ENCODE measurements around the gene MAST3. TPM values are rescaled to one million over a fixed set of nuclear protein-coding genes. Genes with fewer than 3 reads are reported as not detected.

Gene MAST3
- total and polyA plus RNA-seq, 2 donors (not counting 1 experiment from before 2014, with no cell fraction given), result 43.5 to 85.5 TPM

- intact Hi-C loops (cut with micrococcal nuclease), result no loop called here
- POLR2A ChIA-PET, result interaction anchor here (0.7 to 5.1 kb wide), 7 partner anchors 7 to 156 kb away, joined by 3 to 64 read pairs (median 7); partner anchors contain the start of gene MPV17L2
- CTCF ChIA-PET, result interaction anchor here (0.7 to 3.9 kb wide), 8 partner anchors 9 to 209 kb away, joined by 3 to 32 read pairs (median 7); no protein-coding TSS in a partner anchor
- WGBS (ENCODE audit: insufficient coverage), result no CpG with 5 or more reads among the region's 5 CpGs
- Histone ChIP-seq H4K20me1 (ENCODE audit: control insufficient read depth, insufficient read depth, low read length, poor library complexity, severe bottlenecking) (peaks cover 29% of the 10 kb centered on the region), H2AFZ (ENCODE audit: insufficient read depth, low read depth, low read length, poor library complexity, severe bottlenecking) (no peak overlapping the region), H3K79me2 (ENCODE audit: control insufficient read depth, insufficient read depth, low read length) (peaks cover 33% of the 10 kb centered on the region), H3K36me3 (replicated peaks in 1 of 2; ENCODE audit: control extremely low read depth in 1 of 2, control insufficient read depth in 1 of 2, extremely low read depth in 1 of 2, insufficient read depth in 2 of 2, low read length in 1 of 2) (peaks cover 11 to 43% of the 10 kb centered on the region in 2 experiments), H3K27me3 (replicated peaks in 1 of 4; ENCODE audit: control extremely low read depth in 1 of 4, control insufficient read depth in 3 of 4, insufficient read depth in 4 of 4, low read length in 3 of 4) (no peaks in the 10 kb centered on the region), H3K27ac (ENCODE audit: low read length in 2 of 2) (peak overlapping the region in 1 of 2 donors; percentile 21), H3K4me1 (ENCODE audit: control insufficient read depth in 2 of 2, insufficient read depth in 2 of 2, low read length in 2 of 2) (peaks cover 52 to 62% of the 10 kb centered on the region in 2 donors), H3K4me3 (ENCODE audit: control extremely low read depth in 1 of 5, extremely low read depth in 1 of 5, insufficient read depth in 1 of 5, low read depth in 2 of 5, low read length in 4 of 5) (no peak overlapping the region), H3K9ac (ENCODE audit: low read length) (no peak overlapping the region), H3K4me2 (replicated peaks; ENCODE audit: low read depth, low read length, poor library complexity, severe bottlenecking) (peak overlapping the region; percentile 40), H3K9me3 (ENCODE audit: control extremely low read depth in 1 of 3, control insufficient read depth in 2 of 3, insufficient read depth in 1 of 3, low read length in 2 of 3) (peaks cover 0 to 9% (median 0%) of the 10 kb centered on the region in 3 donors)
- DNase-seq (peak; percentile 55), ATAC-seq (ENCODE audit: low read depth) (no peak)
- peak overlapping the region; percentile 90 for H3K27ac Mint-ChIP-seq
- peaks cover 54% of the 10 kb centered on the region for H3K4me1 Mint-ChIP-seq
- no peak for TF ChIP-seq EZH2 (IDR thresholded peaks at IDR 0.05; ENCODE audit: borderline replicate concordance, insufficient read depth, low read depth, low read length, poor library complexity, severe bottlenecking)
- TF ChIP-seq, protein P1, sequence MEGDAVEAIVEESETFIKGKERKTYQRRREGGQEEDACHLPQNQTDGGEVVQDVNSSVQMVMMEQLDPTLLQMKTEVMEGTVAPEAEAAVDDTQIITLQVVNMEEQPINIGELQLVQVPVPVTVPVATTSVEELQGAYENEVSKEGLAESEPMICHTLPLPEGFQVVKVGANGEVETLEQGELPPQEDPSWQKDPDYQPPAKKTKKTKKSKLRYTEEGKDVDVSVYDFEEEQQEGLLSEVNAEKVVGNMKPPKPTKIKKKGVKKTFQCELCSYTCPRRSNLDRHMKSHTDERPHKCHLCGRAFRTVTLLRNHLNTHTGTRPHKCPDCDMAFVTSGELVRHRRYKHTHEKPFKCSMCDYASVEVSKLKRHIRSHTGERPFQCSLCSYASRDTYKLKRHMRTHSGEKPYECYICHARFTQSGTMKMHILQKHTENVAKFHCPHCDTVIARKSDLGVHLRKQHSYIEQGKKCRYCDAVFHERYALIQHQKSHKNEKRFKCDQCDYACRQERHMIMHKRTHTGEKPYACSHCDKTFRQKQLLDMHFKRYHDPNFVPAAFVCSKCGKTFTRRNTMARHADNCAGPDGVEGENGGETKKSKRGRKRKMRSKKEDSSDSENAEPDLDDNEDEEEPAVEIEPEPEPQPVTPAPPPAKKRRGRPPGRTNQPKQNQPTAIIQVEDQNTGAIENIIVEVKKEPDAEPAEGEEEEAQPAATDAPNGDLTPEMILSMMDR (IDR thresholded peaks at IDR 0.05), result no peak
- no peaks in the 10 kb centered on the region for H3K27me3 Mint-ChIP-seq
- no peaks in the 10 kb centered on the region for H3K9me3 Mint-ChIP-seq (ENCODE audit: insufficient read depth)
- peak overlapping the region; percentile 75 for H3K4me3 Mint-ChIP-seq
These were observed 82.4 kb downstream of the MAST3 start for GRCh38 chr19:18179957-18180356.

DNA sequence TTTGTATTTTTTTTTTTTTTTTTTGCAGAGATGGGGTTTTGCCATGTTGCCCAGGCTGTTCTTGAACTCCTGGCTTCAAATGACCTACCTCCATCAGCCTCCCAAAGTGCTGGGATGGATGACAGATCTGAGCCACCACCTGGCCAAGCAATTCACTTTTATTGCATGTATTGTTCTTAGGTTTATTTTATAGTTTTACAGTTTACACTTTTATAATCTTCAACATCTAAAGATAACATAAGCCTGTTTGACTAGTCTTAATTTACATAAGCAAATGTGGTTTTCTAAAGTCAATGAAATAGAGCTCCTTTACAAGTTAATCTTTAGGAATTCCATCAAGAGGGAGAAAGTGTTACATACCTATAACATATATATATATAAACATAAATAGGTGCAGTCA, 86.0 kb downstream of the MAST3 start:
- Histone ChIP-seq H3K27ac (ENCODE audit: low read length in 2 of 2) (no peak overlapping the region), H3K27me3 (replicated peaks in 1 of 4; ENCODE audit: control extremely low read depth in 1 of 4, control insufficient read depth in 3 of 4, insufficient read depth in 4 of 4, low read length in 3 of 4) (no peaks in the 10 kb centered on the region), H3K4me2 (replicated peaks; ENCODE audit: low read depth, low read length, poor library complexity, severe bottlenecking) (no peak overlapping the region), H3K4me1 (ENCODE audit: control insufficient read depth in 2 of 2, insufficient read depth in 2 of 2, low read length in 2 of 2) (peaks cover 26 to 38% of the 10 kb centered on the region in 2 donors), H3K79me2 (ENCODE audit: control insufficient read depth, insufficient read depth, low read length) (no peaks in the 10 kb centered on the region), H2AFZ (ENCODE audit: insufficient read depth, low read depth, low read length, poor library complexity, severe bottlenecking) (no peak overlapping the region), H3K9me3 (ENCODE audit: control extremely low read depth in 1 of 3, control insufficient read depth in 2 of 3, insufficient read depth in 1 of 3, low read length in 2 of 3) (peaks cover 0 to 9% (median 0%) of the 10 kb centered on the region in 3 donors), H4K20me1 (ENCODE audit: control insufficient read depth, insufficient read depth, low read length, poor library complexity, severe bottlenecking) (no peaks in the 10 kb centered on the region), H3K36me3 (replicated peaks in 1 of 2; ENCODE audit: control extremely low read depth in 1 of 2, control insufficient read depth in 1 of 2, extremely low read depth in 1 of 2, insufficient read depth in 2 of 2, low read length in 1 of 2) (peaks cover 0 to 10% of the 10 kb centered on the region in 2 experiments), H3K4me3 (ENCODE audit: control extremely low read depth in 1 of 5, extremely low read depth in 1 of 5, insufficient read depth in 1 of 5, low read depth in 2 of 5, low read length in 4 of 5) (no peak overlapping the region), H3K9ac (ENCODE audit: low read length) (no peak overlapping the region)
- Mint-ChIP-seq H3K4me1 (peaks cover 34% of the 10 kb centered on the region), H3K9me3 (ENCODE audit: insufficient read depth) (no peaks in the 10 kb centered on the region), H3K27me3 (no peaks in the 10 kb centered on the region), H3K4me3 (no peak overlapping the region), H3K27ac (no peak overlapping the region)
- ATAC-seq (ENCODE audit: low read depth) (no peak), DNase-seq (no peak)
- POLR2A ChIA-PET, result interaction anchor here (0.7 to 5.1 kb wide), 8 partner anchors 9 to 183 kb away, joined by 3 to 64 read pairs (median 4); partner anchors contain the start of gene MPV17L2
- TF ChIP-seq, protein P1 (IDR thresholded peaks at IDR 0.05), result no peak
- no peak for TF ChIP-seq EZH2 (IDR thresholded peaks at IDR 0.05; ENCODE audit: borderline replicate concordance, insufficient read depth, low read depth, low read length, poor library complexity, severe bottlenecking)
- CTCF ChIA-PET, result interaction anchor here (0.6 to 3.9 kb wide), 9 partner anchors 8 to 85 kb away, joined by 3 to 32 read pairs (median 4); no protein-coding TSS in a partner anchor
- intact Hi-C loops (cut with micrococcal nuclease), result no loop called here
